Measurements from ENCODE around the gene CLIC5. TPM values are rescaled to one million over a fixed set of nuclear protein-coding genes. Genes with fewer than 3 reads are reported as not detected.
A peak's percentile ranks its signal among the peaks of the same experiment; 100 is the strongest.

CLIC5 gene
- total and polyA plus RNA-seq, 3 donors from 2014 or later, result 2.7 to 17.1 (median 4.8) TPM

DNA sequence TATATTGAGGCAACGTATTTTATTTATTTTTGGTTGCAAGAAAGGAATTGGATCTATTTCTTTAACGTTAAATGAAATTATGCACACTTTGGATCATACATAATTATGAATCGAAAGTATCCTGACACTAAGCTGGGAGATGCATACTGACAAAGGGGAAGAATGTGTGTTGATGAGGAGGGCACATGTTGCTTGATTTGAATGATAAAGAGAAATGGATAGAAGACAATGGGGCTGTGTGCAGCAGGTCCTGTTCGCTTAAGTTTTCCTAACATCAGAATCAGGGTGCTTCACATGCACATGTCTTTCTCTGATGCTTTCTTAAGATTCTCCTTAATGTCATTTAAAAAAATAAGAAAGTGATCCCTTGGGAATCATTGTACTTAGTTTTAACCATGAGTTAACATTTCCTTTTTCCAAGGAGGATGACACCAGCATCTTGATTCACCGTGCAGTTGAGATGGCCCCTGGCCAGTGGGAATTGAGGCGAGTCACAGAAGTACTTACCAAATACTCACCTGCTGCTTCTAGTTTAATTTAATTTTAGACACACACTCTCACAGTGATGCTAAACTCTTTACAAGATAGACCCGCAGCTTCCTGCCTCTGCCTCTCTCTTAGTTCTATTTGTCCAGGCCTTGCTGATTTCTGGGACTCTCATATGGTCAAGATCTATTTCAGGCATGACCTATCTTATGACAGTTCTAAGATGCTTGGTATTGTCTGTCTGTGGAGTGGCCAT is 116.5 kb downstream of the CLIC5 start:
- Histone ChIP-seq H3K27ac (no peak overlapping the region), H3K27me3 (no peaks in the 10 kb centered on the region), H3K4me1 (no peaks in the 10 kb centered on the region), H3K4me3 (no peak overlapping the region), H3K9me3 (no peaks in the 10 kb centered on the region), H3K36me3 (ENCODE audit: low read depth, missing control alignments) (no peaks in the 10 kb centered on the region)
- intact Hi-C loops (cut with DNase I; ENCODE audit: low total_unique reads), result no loop called here
- TF ChIP-seq, protein P1, sequence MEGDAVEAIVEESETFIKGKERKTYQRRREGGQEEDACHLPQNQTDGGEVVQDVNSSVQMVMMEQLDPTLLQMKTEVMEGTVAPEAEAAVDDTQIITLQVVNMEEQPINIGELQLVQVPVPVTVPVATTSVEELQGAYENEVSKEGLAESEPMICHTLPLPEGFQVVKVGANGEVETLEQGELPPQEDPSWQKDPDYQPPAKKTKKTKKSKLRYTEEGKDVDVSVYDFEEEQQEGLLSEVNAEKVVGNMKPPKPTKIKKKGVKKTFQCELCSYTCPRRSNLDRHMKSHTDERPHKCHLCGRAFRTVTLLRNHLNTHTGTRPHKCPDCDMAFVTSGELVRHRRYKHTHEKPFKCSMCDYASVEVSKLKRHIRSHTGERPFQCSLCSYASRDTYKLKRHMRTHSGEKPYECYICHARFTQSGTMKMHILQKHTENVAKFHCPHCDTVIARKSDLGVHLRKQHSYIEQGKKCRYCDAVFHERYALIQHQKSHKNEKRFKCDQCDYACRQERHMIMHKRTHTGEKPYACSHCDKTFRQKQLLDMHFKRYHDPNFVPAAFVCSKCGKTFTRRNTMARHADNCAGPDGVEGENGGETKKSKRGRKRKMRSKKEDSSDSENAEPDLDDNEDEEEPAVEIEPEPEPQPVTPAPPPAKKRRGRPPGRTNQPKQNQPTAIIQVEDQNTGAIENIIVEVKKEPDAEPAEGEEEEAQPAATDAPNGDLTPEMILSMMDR (IDR thresholded peaks at IDR 0.05), result no peak
- no peak for TF ChIP-seq POLR2A (IDR thresholded peaks at IDR 0.05)
- no peak for DNase-seq
- 88 to 91% methylated on average over 7 of the region's 7 CpGs for WGBS, 2 donors

DNA sequence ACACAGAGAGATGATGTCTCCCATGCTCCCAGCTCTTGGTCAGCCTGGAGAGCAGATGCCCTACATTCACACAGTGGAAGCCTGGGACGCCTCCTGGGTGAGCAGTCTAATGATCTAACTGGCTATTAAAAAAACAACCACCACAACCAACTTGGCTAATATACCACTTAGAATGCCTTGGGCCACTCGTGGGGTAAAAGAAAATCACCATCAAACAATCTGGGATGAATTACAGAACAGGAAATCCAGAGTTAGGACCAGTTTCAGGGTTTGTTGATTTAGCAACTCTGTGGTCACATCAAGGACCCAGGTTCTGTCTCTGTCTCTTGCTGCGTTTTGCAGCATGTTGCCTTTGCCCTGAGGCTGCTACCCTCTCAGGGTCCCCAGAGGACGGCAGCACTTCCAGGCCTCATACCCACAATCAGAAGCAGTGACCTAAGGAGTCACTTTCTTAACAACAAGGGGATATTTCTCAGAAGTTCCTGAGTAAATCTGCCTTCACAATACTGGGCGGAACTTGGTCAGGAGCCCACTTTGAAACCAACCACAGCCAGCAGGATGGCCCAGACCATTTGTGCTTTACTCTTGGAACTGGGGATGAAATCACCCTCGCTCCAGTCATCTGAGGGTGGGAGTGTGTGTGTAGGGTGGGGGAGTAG is 118.7 kb downstream of the CLIC5 start:
- intact Hi-C loops (cut with DNase I; ENCODE audit: low total_unique reads), result no loop called here
- no peaks in the 10 kb centered on the region for H3K4me1 ChIP-seq
- no peaks in the 10 kb centered on the region for H3K9me3 ChIP-seq
- H3K36me3 ChIP-seq (ENCODE audit: low read depth, missing control alignments), result no peaks in the 10 kb centered on the region
- no peak for DNase-seq
- TF ChIP-seq POLR2A (IDR thresholded peaks at IDR 0.05), result no peak
- TF ChIP-seq, protein P1 (IDR thresholded peaks at IDR 0.05), result no peak
- H3K27ac ChIP-seq, result no peak overlapping the region
- 64 to 71% methylated on average over 6 of the region's 6 CpGs for WGBS, 2 donors
- H3K27me3 ChIP-seq, result no peaks in the 10 kb centered on the region
- no peak overlapping the region for H3K4me3 ChIP-seq

DNA sequence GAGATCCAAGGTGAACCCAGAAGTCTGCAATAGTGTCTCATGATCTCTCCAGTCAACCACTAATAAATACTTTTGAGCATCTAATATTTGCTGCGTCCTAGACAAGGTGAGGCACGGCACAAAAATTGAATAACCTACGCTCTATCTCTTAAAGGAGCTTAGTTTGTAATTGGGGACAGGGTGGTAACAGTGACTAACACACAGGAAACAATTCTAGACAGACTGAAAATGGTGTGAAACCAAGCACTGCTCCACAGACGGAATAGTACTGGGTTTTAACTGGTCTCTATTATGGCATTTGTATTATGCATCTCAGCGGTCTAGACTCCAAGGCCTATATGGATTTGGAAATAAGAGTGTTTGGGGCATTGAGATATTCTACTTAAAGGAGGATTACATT is 120.1 kb downstream of the CLIC5 start:
- H3K4me1 ChIP-seq, result no peaks in the 10 kb centered on the region
- DNase-seq, result no peak
- H3K36me3 ChIP-seq (ENCODE audit: low read depth, missing control alignments), result no peaks in the 10 kb centered on the region
- TF ChIP-seq, protein P1 (IDR thresholded peaks at IDR 0.05), result no peak
- TF ChIP-seq POLR2A (IDR thresholded peaks at IDR 0.05), result no peak
- H3K9me3 ChIP-seq, result no peaks in the 10 kb centered on the region
- no peaks in the 10 kb centered on the region for H3K27me3 ChIP-seq
- H3K27ac ChIP-seq, result peak overlapping the region in 1 of 2 donors; percentile 50
- WGBS, 2 donors, result 66 to 68% methylated on average over 5 of the region's 5 CpGs
- intact Hi-C loops (cut with DNase I; ENCODE audit: low total_unique reads), result no loop called here
- H3K4me3 ChIP-seq, result no peak overlapping the region

GRCh38 chr6:45892696-45893245 is 122.9 kb downstream of the CLIC5 start:
- no peaks in the 10 kb centered on the region for H3K36me3 ChIP-seq (ENCODE audit: low read depth, missing control alignments)
- H3K27ac ChIP-seq, result no peak overlapping the region
- no peaks in the 10 kb centered on the region for H3K9me3 ChIP-seq
- intact Hi-C loops (cut with DNase I; ENCODE audit: low total_unique reads), result no loop called here
- no peak overlapping the region for H3K4me3 ChIP-seq
- no peaks in the 10 kb centered on the region for H3K4me1 ChIP-seq
- no peak for DNase-seq
- TF ChIP-seq, protein P1 (IDR thresholded peaks at IDR 0.05), result no peak
- no peak for TF ChIP-seq POLR2A (IDR thresholded peaks at IDR 0.05)
- WGBS, 2 donors, result 51 to 61% methylated on average over 4 of the region's 4 CpGs
- no peaks in the 10 kb centered on the region for H3K27me3 ChIP-seq

All from testis (tissue), 3 donors.